Stimulated activated CD8-positive, alpha-beta memory T cell treated with anti-CD3 and anti-CD28 coated beads, Interleukin-12 subunit alpha, Interleukin-12 subunit beta, amount 100 ng/mL, for 1 hour (primary cell): ENCODE measurements around the gene COA5.
"Not testable (repeated sequence)": the region's sequence is repeated elsewhere in the genome, so short reads cannot be mapped to it uniquely, and the experiment has no call there.

Source experiments
- DNase-seq: peaks from one replicate; pipeline ENCODE4 v3.0.0-alpha.2; 2020; ENCODE audit warnings: low read depth

The COA5 gene

GRCh38 chr2:98606431-98606830 is 1.9 kb downstream of the COA5 start:
- DNase-seq: no peak

- DNase-seq: no peak
These were observed 3.2 kb downstream of the COA5 start for GRCh38 chr2:98605076-98605475.

- no peak for DNase-seq
These were observed 3.8 kb downstream of the COA5 start for GRCh38 chr2:98604547-98604946.

- DNase-seq: no peak
These were observed 6.7 kb downstream of the COA5 start for GRCh38 chr2:98601532-98602132.

GRCh38 chr2:98598781-98599428 is 9.4 kb downstream of the COA5 start:
- DNase-seq: no peak

- DNase-seq: not testable (repeated sequence)
These were observed 13.6 kb downstream of the COA5 start for GRCh38 chr2:98594665-98595064.

GRCh38 chr2:98592565-98592964 is 15.7 kb downstream of the COA5 start:
- no peak for DNase-seq

GRCh38 chr2:98589489-98589888 is 18.8 kb downstream of the COA5 start:
- DNase-seq: no peak

- DNase-seq: no peak
These were observed 19.4 kb downstream of the COA5 start for GRCh38 chr2:98588880-98589431.

GRCh38 chr2:98586551-98587140 is 21.7 kb downstream of the COA5 start:
- no peak for DNase-seq

- DNase-seq: no peak
These were observed 22.9 kb downstream of the COA5 start for GRCh38 chr2:98585386-98585785.

- DNase-seq: no peak
These were observed 24.3 kb downstream of the COA5 start for GRCh38 chr2:98583816-98584618.

- DNase-seq: no peak
These were observed 25.0 kb downstream of the COA5 start for GRCh38 chr2:98583276-98583675.

GRCh38 chr2:98582523-98582922 is 25.8 kb downstream of the COA5 start:
- no peak for DNase-seq

GRCh38 chr2:98580656-98581284 is 27.5 kb downstream of the COA5 start:
- DNase-seq: no peak

- DNase-seq: no peak
These were observed 28.4 kb downstream of the COA5 start for GRCh38 chr2:98579926-98580325.

GRCh38 chr2:98578231-98578630 is 30.1 kb downstream of the COA5 start:
- no peak for DNase-seq

GRCh38 chr2:98577313-98577712 is 31.0 kb downstream of the COA5 start:
- no peak for DNase-seq

GRCh38 chr2:98576666-98577312 is 31.5 kb downstream of the COA5 start:
- DNase-seq: no peak

GRCh38 chr2:98573426-98573825 is 34.9 kb downstream of the COA5 start:
- no peak for DNase-seq

GRCh38 chr2:98572676-98573075 is 35.6 kb downstream of the COA5 start:
- no peak for DNase-seq

- no peak for DNase-seq
These were observed 36.1 kb downstream of the COA5 start for GRCh38 chr2:98572211-98572610.
